ENCODE measurements around the gene ENTPD2. TPM values are rescaled to one million over a fixed set of nuclear protein-coding genes. Genes with fewer than 3 reads are reported as not detected.
"Not testable (repeated sequence)": the region's sequence is repeated elsewhere in the genome, so short reads cannot be mapped to it uniquely, and the experiment has no call there.

Gene ENTPD2
- total RNA-seq, 1 experiment from 2014 or later: 9.0 TPM

- ChIA-PET CTCF (interaction anchor here (0.6 to 1.8 kb wide), 10 partner anchors 10 to 716 kb away, joined by 3 to 46 read pairs (median 3); partner anchors contain the start of genes C8G and CLIC3), POLR2A (ENCODE audit: unreplicated experiment) (interaction anchor here (0.6 to 0.7 kb wide), 2 partner anchors 188 to 247 kb away, joined by 6 to 10 read pairs; no protein-coding TSS in a partner anchor)
- intact Hi-C loops (cut with micrococcal nuclease; ENCODE audit: unreplicated experiment): loop anchor here (1.0 kb wide), 2 partner anchors 87 to 245 kb away; no protein-coding TSS in a partner anchor
- no peaks in the 10 kb centered on the region for H3K36me3 ChIP-seq (ENCODE audit: low read depth)
- no peak overlapping the region for H3K4me2 ChIP-seq
- no peaks in the 10 kb centered on the region for H3K27me3 ChIP-seq (ENCODE audit: insufficient read depth, low read depth)
- H3K27ac ChIP-seq: no peak overlapping the region
- no peaks in the 10 kb centered on the region for H3K79me2 ChIP-seq (ENCODE audit: low read depth)
- no peak overlapping the region for H2AFZ ChIP-seq
- H4K20me1 ChIP-seq (ENCODE audit: insufficient read depth): 0 out of 2 replicates have a peak, but pooled peaks cover 4% of the 10 kb centered on the region
- BruUV-seq (replicated peaks): no TSS peak
- TF ChIP-seq EZH2 (IDR thresholded peaks at IDR 0.05; ENCODE audit: low read depth): no peak
- TF ChIP-seq CTCF (conservative IDR thresholded peaks at IDR 0.05): peak; percentile 48; the same call in 1 of the 2 replicates
- H3K9me2 ChIP-seq (ENCODE audit: insufficient read depth): no peaks in the 10 kb centered on the region
- H3K9me3 ChIP-seq (ENCODE audit: insufficient read depth, low read depth): no peaks in the 10 kb centered on the region
- no peak overlapping the region for H3K4me3 ChIP-seq
- peaks cover 22% of the 10 kb centered on the region; the same call in 1 of the 2 replicates for H3F3A ChIP-seq (ENCODE audit: insufficient read depth, low read depth)
- DNase-seq: no peak
- peaks cover 9% of the 10 kb centered on the region for H3K4me1 ChIP-seq (replicated peaks; ENCODE audit: insufficient read depth)
Measured at GRCh38 chr9:137035507-137035834, 18.4 kb downstream of the ENTPD2 start.

- Histone ChIP-seq H3K9me3 (ENCODE audit: insufficient read depth, low read depth) (no peaks in the 10 kb centered on the region), H2AFZ (no peak overlapping the region), H3K36me3 (ENCODE audit: low read depth) (no peaks in the 10 kb centered on the region), H3K9me2 (ENCODE audit: insufficient read depth) (no peaks in the 10 kb centered on the region), H3K4me3 (peak overlapping the region; percentile 29; the same call in 1 of the 2 replicates), H3K4me2 (peak overlapping the region; percentile 74), H3K79me2 (ENCODE audit: low read depth) (no peaks in the 10 kb centered on the region), H4K20me1 (ENCODE audit: insufficient read depth) (0 out of 2 replicates have a peak, but pooled peaks cover 4% of the 10 kb centered on the region), H3K27me3 (ENCODE audit: insufficient read depth, low read depth) (no peaks in the 10 kb centered on the region), H3K4me1 (replicated peaks; ENCODE audit: insufficient read depth) (peaks cover 9% of the 10 kb centered on the region), H3F3A (ENCODE audit: insufficient read depth, low read depth) (peaks cover 22% of the 10 kb centered on the region; the same call in 1 of the 2 replicates), H3K27ac (no peak overlapping the region)
- BruUV-seq (replicated peaks): TSS peak; percentile 14
- ChIA-PET CTCF (interaction anchor here (0.6 to 1.8 kb wide), 14 partner anchors 9 to 715 kb away, joined by 3 to 46 read pairs (median 4); partner anchors contain the start of genes C8G and CLIC3), POLR2A (ENCODE audit: unreplicated experiment) (interaction anchor here (0.6 to 1.1 kb wide), 6 partner anchors 41 to 246 kb away, joined by 4 to 11 read pairs (median 6); partner anchors contain the start of gene TUBB4B)
- DNase-seq: peak; percentile 70 to 88
- intact Hi-C loops (cut with micrococcal nuclease; ENCODE audit: unreplicated experiment): loop anchor here (1.0 kb wide), 2 partner anchors 87 to 245 kb away; no protein-coding TSS in a partner anchor
- no peak for TF ChIP-seq EZH2 (IDR thresholded peaks at IDR 0.05; ENCODE audit: low read depth)
- peak; percentile 87 for TF ChIP-seq CTCF (conservative IDR thresholded peaks at IDR 0.05)
Measured at GRCh38 chr9:137034709-137035506, 19.0 kb downstream of the ENTPD2 start.

- Histone ChIP-seq H3K9me2 (ENCODE audit: insufficient read depth) (no peaks in the 10 kb centered on the region), H3K9me3 (ENCODE audit: insufficient read depth, low read depth) (no peaks in the 10 kb centered on the region), H3K27ac (no peak overlapping the region), H3K36me3 (ENCODE audit: low read depth) (no peaks in the 10 kb centered on the region), H3F3A (ENCODE audit: insufficient read depth, low read depth) (peaks cover 27% of the 10 kb centered on the region; the same call in 1 of the 2 replicates), H3K27me3 (ENCODE audit: insufficient read depth, low read depth) (no peaks in the 10 kb centered on the region), H2AFZ (no peak overlapping the region), H3K4me1 (replicated peaks; ENCODE audit: insufficient read depth) (peaks cover 9% of the 10 kb centered on the region), H3K4me2 (peak overlapping the region; percentile 74), H4K20me1 (ENCODE audit: insufficient read depth) (0 out of 2 replicates have a peak, but pooled peaks cover 4% of the 10 kb centered on the region), H3K79me2 (ENCODE audit: low read depth) (no peaks in the 10 kb centered on the region), H3K4me3 (peak overlapping the region; percentile 29; the same call in 1 of the 2 replicates)
- peak in 1 of 2 experiments; percentile 60 for DNase-seq
- ChIA-PET CTCF (interaction anchor here (0.6 to 1.8 kb wide), 6 partner anchors 13 to 262 kb away, joined by 3 to 46 read pairs (median 5); no protein-coding TSS in a partner anchor), POLR2A (ENCODE audit: unreplicated experiment) (interaction anchor here (0.6 to 1.1 kb wide), 4 partner anchors 40 to 244 kb away, joined by 4 to 11 read pairs (median 6); partner anchors contain the start of gene TUBB4B)
- TF ChIP-seq EZH2 (IDR thresholded peaks at IDR 0.05; ENCODE audit: low read depth) (no peak), CTCF (conservative IDR thresholded peaks at IDR 0.05) (no peak)
- intact Hi-C loops (cut with micrococcal nuclease; ENCODE audit: unreplicated experiment): no loop called here
- BruUV-seq (replicated peaks): no TSS peak
Measured at GRCh38 chr9:137034039-137034708, 19.7 kb downstream of the ENTPD2 start.

GRCh38 chr9:137033481-137033880 lies 20.4 kb downstream of the ENTPD2 start:
- DNase-seq; H4K20me1 ChIP-seq (ENCODE audit: insufficient read depth); H3K27ac ChIP-seq; H3K9me3 ChIP-seq (ENCODE audit: insufficient read depth, low read depth); H3K79me2 ChIP-seq (ENCODE audit: low read depth); H2AFZ ChIP-seq; H3K36me3 ChIP-seq (ENCODE audit: low read depth); H3K9me2 ChIP-seq (ENCODE audit: insufficient read depth); BruUV-seq (replicated peaks); H3K4me2 ChIP-seq; H3K27me3 ChIP-seq (ENCODE audit: insufficient read depth, low read depth); H3K4me3 ChIP-seq; intact Hi-C loops (cut with micrococcal nuclease; ENCODE audit: unreplicated experiment); POLR2A ChIA-PET (ENCODE audit: unreplicated experiment): not testable (repeated sequence)
- peaks cover 16% of the 10 kb centered on the region for H3K4me1 ChIP-seq (replicated peaks; ENCODE audit: insufficient read depth)
- peaks cover 27% of the 10 kb centered on the region; the same call in 1 of the 2 replicates for H3F3A ChIP-seq (ENCODE audit: insufficient read depth, low read depth)
- CTCF ChIA-PET: interaction anchor here (1.0 kb wide), 1 partner anchor 86 kb away, joined by 5 read pairs; no protein-coding TSS in a partner anchor

Measured in PC-9 (cell line).